OCI-LY3 (cell line): ENCODE data around the gene KLF2.
A peak's percentile ranks its signal among the peaks of the same experiment; 100 is the strongest.

ENCODE experiments used
- H2AFZ ChIP-seq: fragments of 200-600, 300-600 bp; shearing (Covaris generic); 2 replicates; pipeline ENCODE4 v1.6.0; 2014; ENCODE audit warnings: antibody characterized with exemption, low read depth, low read length
- H3K27ac ChIP-seq: fragments of 200-600, 300-600 bp; sonication (generic); 2 replicates; pipeline ENCODE4 v1.5.1; 2014; ENCODE audit warnings: mild to moderate bottlenecking, low read length, moderate library complexity, mixed read lengths
- H3K27me3 ChIP-seq: fragments of 200-600, 300-600 bp; sonication (generic); 2 replicates; pipeline ENCODE4 v1.6.1; 2014; ENCODE audit warnings: low read depth, low read length, mixed read lengths
- H3K36me3 ChIP-seq: fragments of 200-600, 300-600 bp; sonication (generic); replicated peaks from 2 replicates; pipeline ENCODE3; 2014; ENCODE audit warnings: low read depth, low read length, mixed read lengths
- H3K4me1 ChIP-seq: fragments of 300-600, 200-600 bp; sonication (generic); 2 replicates; pipeline ENCODE4 v1.6.1; 2014; ENCODE audit warnings: low read length, mixed read lengths
- H3K4me2 ChIP-seq: fragments of 200-600, 300-600 bp; sonication (generic); 2 replicates; pipeline ENCODE4 v1.6.1; 2014; ENCODE audit warnings: low read length, mixed read lengths
- H3K4me3 ChIP-seq: fragments of 300-600, 200-600 bp; sonication (generic); 2 replicates; pipeline ENCODE4 v1.5.1; 2014; ENCODE audit warnings: antibody characterized with exemption, mild to moderate bottlenecking, low read length, moderate library complexity
- H3K79me2 ChIP-seq: fragments of 300-600, 200-600 bp; shearing (Covaris generic); 2 replicates; pipeline ENCODE4 v1.6.1; 2014; ENCODE audit warnings: mild to moderate bottlenecking, low read length, mixed read lengths
- H3K9ac ChIP-seq: fragments of 300-600, 200-600 bp; shearing (Covaris generic); 2 replicates; pipeline ENCODE4 v1.6.0; 2014; ENCODE audit warnings: mild to moderate bottlenecking, low read length, moderate library complexity
- H3K9me3 ChIP-seq: fragments of 200-600, 300-600 bp; shearing (Covaris generic); 2 replicates; pipeline ENCODE4 v1.6.1; 2014; ENCODE audit warnings: low read length, mixed read lengths; ENCODE audit not compliant: insufficient read depth
- H4K20me1 ChIP-seq: fragments of 200-600, 300-600 bp; sonication (generic); 2 replicates; pipeline ENCODE4 v1.6.1; 2016; ENCODE audit warnings: low read length, mixed read lengths; ENCODE audit not compliant: insufficient read depth
- EZH2phosphoT487 ChIP-seq: fragments of 200-600 bp; shearing (Covaris generic); IDR thresholded peaks from 2 replicates; pipeline ENCODE4 v1.6.1; 2018; ENCODE audit warnings: antibody characterized with exemption, mixed run types, low read depth
- TF ChIP-seq, protein P1 (sequence below): fragments of 200-600, 300-600 bp; sonication (generic); IDR thresholded peaks from 2 replicates; pipeline ENCODE4 v1.5.1; 2014; ENCODE audit warnings: antibody characterized with exemption, low read length, low read depth

The KLF2 gene

DNA sequence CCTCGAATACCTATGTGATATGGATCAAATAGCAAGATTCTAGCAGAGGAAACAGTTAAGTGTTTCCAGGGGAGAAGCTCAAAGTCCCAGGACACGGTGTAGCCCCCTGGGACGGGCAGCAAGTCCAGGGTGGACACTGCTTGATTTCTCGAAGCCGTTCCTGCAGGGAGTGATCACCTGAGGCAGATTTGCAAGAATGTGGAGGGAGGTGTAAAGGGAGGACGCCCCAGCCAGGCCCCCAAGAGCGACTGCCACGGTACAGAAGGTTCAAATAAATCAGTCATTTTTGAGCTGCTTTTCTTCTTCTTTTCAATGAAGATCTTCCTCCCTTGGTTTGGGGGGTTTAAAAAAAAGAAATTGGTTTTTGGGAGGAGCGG, 41.4 kb downstream of the KLF2 start:
- H2AFZ ChIP-seq: no peak overlapping the region
- H3K4me2 ChIP-seq: peak overlapping the region; percentile 78
- peaks cover 84% of the 10 kb centered on the region for H3K27me3 ChIP-seq
- peaks cover 91% of the 10 kb centered on the region for H4K20me1 ChIP-seq
- peaks cover 57% of the 10 kb centered on the region for H3K4me1 ChIP-seq
- H3K36me3 ChIP-seq: peaks cover 9% of the 10 kb centered on the region
- H3K9ac ChIP-seq: no peak overlapping the region
- TF ChIP-seq, protein P1, sequence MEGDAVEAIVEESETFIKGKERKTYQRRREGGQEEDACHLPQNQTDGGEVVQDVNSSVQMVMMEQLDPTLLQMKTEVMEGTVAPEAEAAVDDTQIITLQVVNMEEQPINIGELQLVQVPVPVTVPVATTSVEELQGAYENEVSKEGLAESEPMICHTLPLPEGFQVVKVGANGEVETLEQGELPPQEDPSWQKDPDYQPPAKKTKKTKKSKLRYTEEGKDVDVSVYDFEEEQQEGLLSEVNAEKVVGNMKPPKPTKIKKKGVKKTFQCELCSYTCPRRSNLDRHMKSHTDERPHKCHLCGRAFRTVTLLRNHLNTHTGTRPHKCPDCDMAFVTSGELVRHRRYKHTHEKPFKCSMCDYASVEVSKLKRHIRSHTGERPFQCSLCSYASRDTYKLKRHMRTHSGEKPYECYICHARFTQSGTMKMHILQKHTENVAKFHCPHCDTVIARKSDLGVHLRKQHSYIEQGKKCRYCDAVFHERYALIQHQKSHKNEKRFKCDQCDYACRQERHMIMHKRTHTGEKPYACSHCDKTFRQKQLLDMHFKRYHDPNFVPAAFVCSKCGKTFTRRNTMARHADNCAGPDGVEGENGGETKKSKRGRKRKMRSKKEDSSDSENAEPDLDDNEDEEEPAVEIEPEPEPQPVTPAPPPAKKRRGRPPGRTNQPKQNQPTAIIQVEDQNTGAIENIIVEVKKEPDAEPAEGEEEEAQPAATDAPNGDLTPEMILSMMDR: no peak
- TF ChIP-seq EZH2phosphoT487: no peak
- H3K79me2 ChIP-seq: no peaks in the 10 kb centered on the region; the same call in 1 of the 2 replicates
- H3K4me3 ChIP-seq: peak overlapping the region; percentile 62
- H3K27ac ChIP-seq: no peak overlapping the region
- H3K9me3 ChIP-seq: no peaks in the 10 kb centered on the region

DNA sequence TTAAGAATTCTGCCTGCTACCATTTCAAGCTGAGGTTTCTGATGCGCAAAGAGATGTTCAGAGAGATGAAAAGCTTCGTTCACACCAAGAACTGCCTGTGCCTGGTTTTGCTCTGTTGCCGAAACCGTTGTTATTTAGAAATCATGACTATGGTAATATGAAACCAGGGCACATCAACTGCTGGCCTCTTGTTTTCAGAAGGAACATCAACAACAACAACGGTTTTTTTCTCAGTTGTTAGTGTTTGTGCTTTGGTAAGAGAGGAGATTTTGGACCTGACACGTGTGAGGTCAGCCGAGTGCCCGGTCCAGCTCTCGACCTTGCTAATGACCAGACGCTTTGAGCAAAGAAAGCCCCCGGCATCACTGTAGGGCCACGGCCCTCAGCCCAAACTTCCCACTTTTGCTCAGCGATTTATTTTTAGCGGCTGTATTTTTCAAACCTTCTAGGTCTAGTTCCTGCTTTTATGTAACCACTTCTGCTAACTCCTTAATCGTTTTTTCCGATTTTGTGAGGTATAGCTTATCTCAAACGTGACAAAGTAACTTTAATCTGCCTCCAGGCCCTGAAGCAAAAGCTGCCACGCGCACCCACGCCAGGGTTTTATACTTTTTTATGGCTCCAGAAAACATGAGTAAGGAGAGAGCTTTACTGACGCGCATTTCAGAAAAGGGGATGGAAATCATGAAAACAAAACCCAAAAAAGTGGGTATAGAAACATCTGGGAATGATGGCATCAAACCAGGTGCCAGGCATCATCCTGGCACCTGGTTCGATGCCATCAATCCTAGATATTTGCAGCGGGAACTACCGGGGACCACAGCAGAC, 42.0 kb downstream of the KLF2 start:
- H3K27ac ChIP-seq: peak overlapping the region; percentile 60
- H3K27me3 ChIP-seq: peaks cover 84% of the 10 kb centered on the region
- peak overlapping the region; percentile 62 for H3K4me3 ChIP-seq
- H3K36me3 ChIP-seq: peaks cover 5% of the 10 kb centered on the region
- H3K9me3 ChIP-seq: no peaks in the 10 kb centered on the region
- H4K20me1 ChIP-seq: peaks cover 96% of the 10 kb centered on the region
- H3K79me2 ChIP-seq: no peaks in the 10 kb centered on the region; the same call in 1 of the 2 replicates
- H3K9ac ChIP-seq: 0 out of 2 replicates have a peak overlapping the region, but pooled peaks have one; percentile 0
- no peak overlapping the region for H2AFZ ChIP-seq
- H3K4me2 ChIP-seq: peak overlapping the region; percentile 78
- H3K4me1 ChIP-seq: peaks cover 63% of the 10 kb centered on the region
- TF ChIP-seq, protein P1: no peak
- peak; percentile 92 for TF ChIP-seq EZH2phosphoT487

DNA sequence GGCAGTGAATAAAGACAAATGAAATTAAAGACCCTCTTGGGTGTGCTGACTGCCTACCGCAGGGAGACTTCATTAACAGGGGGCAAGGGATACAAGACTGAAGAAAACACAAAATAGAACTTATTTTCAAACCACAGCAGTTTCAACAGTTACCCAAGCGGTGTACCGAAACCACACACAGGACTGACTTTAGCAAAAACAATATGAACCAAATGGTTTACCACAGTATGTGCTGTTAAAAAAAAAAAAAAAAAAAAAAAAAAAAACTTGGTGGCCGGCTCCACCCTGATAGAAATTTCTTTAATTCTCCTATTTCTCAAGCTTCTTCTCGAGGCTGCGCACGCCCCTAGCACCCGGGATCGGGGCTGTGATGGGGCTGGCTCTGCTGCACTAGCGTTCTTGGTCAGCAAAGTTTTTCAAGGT, 42.6 kb downstream of the KLF2 start:
- peaks cover 63% of the 10 kb centered on the region for H3K4me1 ChIP-seq
- peaks cover 85% of the 10 kb centered on the region for H3K27me3 ChIP-seq
- H3K4me2 ChIP-seq: peak overlapping the region; percentile 78
- peak overlapping the region; percentile 62 for H3K4me3 ChIP-seq
- H3K27ac ChIP-seq: peak overlapping the region; percentile 60
- H3K36me3 ChIP-seq: peaks cover 6% of the 10 kb centered on the region
- H3K9me3 ChIP-seq: no peaks in the 10 kb centered on the region
- H4K20me1 ChIP-seq: peaks cover 96% of the 10 kb centered on the region
- H3K9ac ChIP-seq: 0 out of 2 replicates have a peak overlapping the region, but pooled peaks have one; percentile 0
- TF ChIP-seq, protein P1: no peak
- peak; percentile 50; the same call in 1 of the 2 replicates for TF ChIP-seq EZH2phosphoT487
- H2AFZ ChIP-seq: no peak overlapping the region
- no peaks in the 10 kb centered on the region; the same call in 1 of the 2 replicates for H3K79me2 ChIP-seq

DNA sequence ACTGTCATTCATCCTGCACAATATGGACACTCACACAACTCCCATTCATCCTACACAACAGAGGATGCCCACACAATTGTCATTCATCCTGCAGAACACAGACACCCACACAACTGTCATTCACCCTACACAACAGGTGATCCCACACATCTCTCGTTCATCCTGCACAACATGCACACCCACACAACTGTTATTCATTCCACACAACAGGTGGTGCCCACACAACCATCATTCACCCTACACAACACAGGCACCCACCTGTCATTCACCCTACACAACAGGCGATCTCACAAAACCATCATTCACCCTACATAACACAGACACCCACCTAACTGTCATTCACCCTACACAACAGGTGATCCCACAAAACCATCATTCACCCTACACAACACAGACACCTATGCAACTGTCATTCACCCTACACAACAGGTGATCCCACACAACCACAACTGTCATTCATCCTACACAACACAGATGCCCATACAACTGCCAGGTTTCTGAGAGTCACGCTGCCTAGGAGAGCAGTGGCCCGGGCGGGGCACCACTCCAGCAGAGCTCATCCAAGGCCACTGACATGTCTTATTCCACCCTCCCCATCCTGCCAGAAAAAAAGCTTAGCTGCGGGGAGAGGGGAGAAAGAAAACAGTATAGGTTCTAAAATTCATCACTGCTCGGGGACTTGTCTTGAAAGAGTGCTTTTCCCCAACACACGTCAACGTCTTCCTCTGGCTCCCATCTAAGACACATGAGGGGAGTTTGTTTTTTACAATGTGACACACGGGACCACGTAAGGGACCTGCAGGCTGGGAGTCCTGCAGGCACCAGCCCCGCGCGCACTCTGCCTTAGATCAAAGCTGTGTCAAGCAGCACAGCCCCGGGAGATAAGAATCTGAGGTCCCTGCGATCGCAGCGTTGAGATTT, 44.0 kb downstream of the KLF2 start:
- no peak overlapping the region; the same call in 1 of the 2 replicates for H3K4me2 ChIP-seq
- no peaks in the 10 kb centered on the region; the same call in 1 of the 2 replicates for H3K79me2 ChIP-seq
- H3K36me3 ChIP-seq: peaks cover 15% of the 10 kb centered on the region
- 0 out of 2 replicates have a peak, but pooled peaks have one; percentile 19 for TF ChIP-seq EZH2phosphoT487
- TF ChIP-seq, protein P1: no peak
- peaks cover 63% of the 10 kb centered on the region for H3K4me1 ChIP-seq
- H3K4me3 ChIP-seq: no peak overlapping the region
- H3K27ac ChIP-seq: no peak overlapping the region
- no peak overlapping the region for H2AFZ ChIP-seq
- H3K9me3 ChIP-seq: no peaks in the 10 kb centered on the region
- no peak overlapping the region for H3K9ac ChIP-seq
- peaks cover 96% of the 10 kb centered on the region for H4K20me1 ChIP-seq
- H3K27me3 ChIP-seq: peaks cover 78% of the 10 kb centered on the region
